GM19035 (cell line): Measurements from ENCODE around the gene KRT6A.
"Not testable (repeated sequence)": the region's sequence is repeated elsewhere in the genome, so short reads cannot be mapped to it uniquely, and the experiment has no call there.

Source experiments
- ATAC-seq: cut with Tn5 transposase; IDR thresholded peaks from one replicate; pipeline ENCODE4 v1.9.1; 2021; ENCODE audit not compliant: unreplicated experiment

KRT6A gene

DNA sequence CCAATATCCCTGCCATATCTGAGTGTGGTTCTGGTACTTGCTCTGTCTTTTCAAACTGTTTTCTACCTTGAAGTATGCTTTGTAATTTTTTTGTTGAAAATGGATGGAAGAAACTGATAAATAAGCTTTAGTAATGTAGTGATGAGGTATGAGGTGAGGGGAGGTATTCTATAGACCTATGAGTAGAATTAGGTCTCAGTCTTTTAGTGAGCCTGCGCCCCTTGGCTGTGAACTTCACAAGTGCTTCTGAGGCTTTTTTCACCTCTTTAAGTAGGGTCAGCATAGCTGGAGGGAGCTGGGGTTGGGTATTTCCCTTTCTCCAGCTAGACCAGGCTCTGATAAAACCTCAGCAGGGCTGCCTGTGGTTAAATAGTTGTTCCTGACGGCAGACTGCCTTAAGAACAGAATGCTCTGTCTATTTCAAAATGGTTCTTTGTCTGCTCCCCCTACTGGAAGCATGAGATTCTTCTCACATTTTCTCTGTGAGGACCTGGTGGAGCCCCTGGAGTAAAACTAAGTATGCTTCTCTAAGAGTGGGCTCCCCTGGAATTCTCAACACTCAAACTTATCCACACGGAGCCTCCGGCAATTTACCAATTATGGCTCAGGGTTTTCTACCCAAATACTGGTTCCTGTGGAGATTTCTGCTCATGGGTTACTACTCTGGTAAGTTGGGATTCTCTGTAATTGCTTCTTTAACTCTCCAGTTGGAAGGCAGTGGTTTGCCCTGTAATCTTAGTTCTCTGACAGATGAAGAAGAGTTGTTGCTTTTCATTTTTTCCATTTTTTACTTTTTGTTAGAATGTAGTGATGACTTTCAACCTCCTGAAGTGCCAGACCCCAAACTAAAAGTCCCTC, 14.0 kb upstream of the KRT6A start:
- ATAC-seq: no peak

- ATAC-seq: no peak
Measured at GRCh38 chr12:52502877-52503276, 9.8 kb upstream of the KRT6A start.

- ATAC-seq: no peak
Measured at GRCh38 chr12:52501490-52501889, 8.4 kb upstream of the KRT6A start.

- not testable (repeated sequence) for ATAC-seq
Measured at GRCh38 chr12:52500574-52500973, 7.5 kb upstream of the KRT6A start.

GRCh38 chr12:52499806-52500560, 6.9 kb upstream of the KRT6A start:
- no peak for ATAC-seq

DNA sequence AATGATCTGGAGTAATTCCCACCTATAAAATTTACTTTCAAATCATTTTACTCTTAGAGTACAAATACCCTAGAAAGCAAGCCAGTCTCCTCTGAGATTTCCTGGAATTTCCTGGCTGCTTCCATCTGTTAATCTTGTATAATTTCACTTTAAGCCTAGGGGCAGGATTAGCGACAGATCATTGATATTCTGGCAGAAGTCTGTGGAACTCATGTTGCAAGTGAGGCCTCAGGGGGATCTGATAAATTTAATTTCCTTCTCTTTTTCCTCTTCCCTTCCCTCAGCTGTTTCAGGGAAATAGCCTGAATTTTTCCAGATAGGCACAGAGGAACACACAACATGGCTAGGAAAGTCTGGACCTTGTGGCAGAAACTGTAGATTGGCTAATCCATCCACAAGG, 5.9 kb upstream of the KRT6A start:
- ATAC-seq: no peak

DNA sequence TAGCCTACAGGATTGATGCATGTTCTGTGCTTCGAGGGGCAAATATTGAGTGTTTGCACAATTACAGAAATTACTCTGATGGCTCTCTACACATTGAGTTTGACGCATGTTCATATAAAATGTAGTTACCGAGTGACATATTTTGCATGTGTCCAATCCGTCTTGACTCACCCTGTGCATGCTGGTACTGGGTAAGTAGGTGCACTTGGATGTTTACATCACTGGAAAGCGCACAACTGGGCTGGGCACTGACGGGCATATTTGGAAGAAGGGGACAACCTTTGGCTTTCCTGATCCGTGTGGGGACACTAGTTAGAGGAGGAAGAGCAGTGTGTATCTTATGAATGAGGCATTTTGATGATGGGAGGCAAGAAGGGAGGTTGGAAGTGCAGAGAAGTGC, 4.9 kb upstream of the KRT6A start:
- no peak for ATAC-seq

DNA sequence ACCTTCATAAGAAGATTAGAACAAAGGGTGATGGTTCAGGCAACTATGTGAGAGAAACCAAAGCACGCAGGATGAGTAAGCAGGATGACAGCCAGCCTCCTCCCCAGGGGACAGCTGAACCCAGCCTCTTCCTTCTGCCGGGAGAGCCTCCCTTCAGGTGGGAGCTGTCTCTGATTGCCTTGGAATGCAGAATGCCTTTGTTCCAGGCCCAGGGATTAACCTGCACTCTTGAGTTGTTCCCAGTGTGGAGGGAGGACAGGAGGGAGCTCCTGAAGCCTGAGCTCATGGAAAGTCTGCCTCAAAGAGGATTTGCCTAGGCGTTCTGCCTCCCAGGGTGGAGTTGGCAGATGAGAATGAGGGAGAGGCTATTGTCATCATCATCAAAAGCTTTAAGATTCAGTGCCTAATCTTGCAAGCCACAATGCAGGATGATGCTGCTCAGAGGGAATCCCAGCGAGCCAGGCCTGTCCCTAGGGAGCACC, 3.6 kb upstream of the KRT6A start:
- no peak for ATAC-seq

GRCh38 chr12:52496054-52496453, 3.0 kb upstream of the KRT6A start:
- no peak for ATAC-seq

GRCh38 chr12:52495389-52495788, 2.3 kb upstream of the KRT6A start:
- no peak for ATAC-seq

DNA sequence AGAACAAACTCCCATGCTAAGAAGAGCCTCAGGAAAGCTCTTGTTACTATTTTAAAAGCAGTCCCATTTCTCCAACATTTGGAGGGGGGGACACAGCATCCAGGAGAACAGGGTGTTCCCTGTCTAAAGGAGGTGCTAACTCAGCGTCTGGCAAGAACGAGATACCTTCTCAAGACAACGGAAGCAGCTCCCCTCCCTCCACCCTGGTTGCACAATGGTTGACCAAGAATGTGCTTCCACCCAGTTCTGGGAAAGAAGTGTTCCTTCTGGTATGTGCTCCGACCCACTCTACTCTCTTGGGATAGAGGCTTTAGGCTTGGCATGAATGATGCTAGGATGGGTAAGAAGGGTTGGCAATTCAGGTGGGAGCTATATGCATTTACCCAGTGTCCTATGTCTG, 1.5 kb upstream of the KRT6A start:
- no peak for ATAC-seq

- ATAC-seq: no peak
Measured at GRCh38 chr12:52494100-52494499, 1.0 kb upstream of the KRT6A start.

DNA sequence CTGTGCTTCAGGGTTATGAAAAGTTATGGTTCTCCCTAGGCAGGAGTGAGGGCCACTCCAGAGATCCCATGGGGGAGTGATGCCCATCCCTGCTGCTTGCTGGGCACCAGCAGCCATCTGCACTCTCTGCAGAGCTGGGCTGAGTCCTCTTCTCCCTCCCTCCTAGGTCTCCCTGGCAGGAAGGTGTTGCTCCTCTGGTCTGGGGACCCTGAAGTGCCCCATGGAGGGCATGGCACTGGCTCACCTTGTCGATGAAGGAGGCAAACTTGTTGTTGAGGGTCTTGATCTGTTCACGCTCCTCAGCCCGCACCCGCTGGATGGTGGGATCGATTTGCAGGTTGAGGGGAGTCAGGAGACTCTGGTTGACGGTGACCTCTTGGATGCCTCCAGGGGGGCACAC, 652 bp downstream of the KRT6A start:
- ATAC-seq: not testable (repeated sequence)

DNA sequence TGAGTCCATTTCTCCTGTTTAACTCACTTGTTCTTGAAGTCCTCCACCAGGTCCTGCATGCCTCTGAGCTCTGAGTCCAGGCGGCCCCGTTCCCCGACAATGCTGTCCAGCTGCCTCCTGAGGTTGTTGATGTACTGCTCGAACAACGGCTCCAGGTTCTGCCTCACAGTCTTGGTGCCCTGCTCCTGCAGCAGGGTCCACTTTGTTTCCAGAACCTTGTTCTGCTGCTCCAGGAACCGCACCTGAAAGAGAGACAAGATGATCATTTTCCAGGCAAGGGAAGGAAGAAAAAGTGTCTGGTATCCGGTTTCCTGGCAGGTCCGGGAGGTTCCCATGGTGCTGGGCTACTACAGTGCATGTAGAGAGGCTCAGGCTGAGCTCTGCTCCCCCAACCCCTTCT, 1.6 kb downstream of the KRT6A start:
- not testable (repeated sequence) for ATAC-seq

GRCh38 chr12:52488736-52489135, 4.3 kb downstream of the KRT6A start:
- ATAC-seq: no peak

- not testable (repeated sequence) for ATAC-seq
Measured at GRCh38 chr12:52487744-52488443, 5.2 kb downstream of the KRT6A start.

GRCh38 chr12:52487211-52487610, 5.8 kb downstream of the KRT6A start:
- ATAC-seq: no peak

- no peak for ATAC-seq
Measured at GRCh38 chr12:52486166-52487105, 6.6 kb downstream of the KRT6A start.

- ATAC-seq: no peak
Measured at GRCh38 chr12:52480073-52480472, 13.0 kb downstream of the KRT6A start.

- no peak for ATAC-seq
Measured at GRCh38 chr12:52477651-52478050, 15.4 kb downstream of the KRT6A start.
